ENCODE data around the gene CNOT6. TPM values are rescaled to one million over a fixed set of nuclear protein-coding genes. Genes with fewer than 3 reads are reported as not detected.

Gene CNOT6
- total RNA-seq, 4 donors from 2014 or later, result 11.3 to 15.1 (median 13.2) TPM

GRCh38 chr5:180532268-180532667 is 38.1 kb downstream of the CNOT6 start:
- DNase-seq (ENCODE audit: low spot score), result no peak
- ATAC-seq (ENCODE audit: low FRiP score), result no peak
- no peak for TF ChIP-seq CTCF (IDR thresholded peaks at IDR 0.05)

DNA sequence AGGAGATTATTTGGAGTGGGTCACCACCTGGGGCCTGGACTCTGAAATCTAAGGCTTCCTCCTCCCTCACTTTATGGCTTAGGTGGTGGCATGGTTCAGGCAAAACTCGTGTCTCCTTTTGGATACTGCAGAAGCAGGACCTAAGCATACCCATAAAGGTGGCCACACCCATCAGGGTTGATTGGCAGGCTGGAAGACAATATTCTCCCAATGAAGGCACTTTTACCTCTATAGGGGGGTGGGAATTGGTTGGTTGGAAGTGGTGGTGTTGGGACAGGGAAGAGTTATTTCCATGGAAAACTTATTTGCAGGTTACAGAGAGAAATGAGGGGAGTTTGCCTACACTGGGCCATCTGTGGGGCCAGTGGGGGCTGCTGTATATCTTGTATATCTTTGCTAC is 39.7 kb downstream of the CNOT6 start:
- DNase-seq (ENCODE audit: low spot score) (no peak), ATAC-seq (ENCODE audit: low FRiP score) (no peak)
- TF ChIP-seq CTCF (IDR thresholded peaks at IDR 0.05), result no peak

GRCh38 chr5:180535573-180535972 is 41.4 kb downstream of the CNOT6 start:
- no peak for TF ChIP-seq CTCF (IDR thresholded peaks at IDR 0.05)
- DNase-seq (ENCODE audit: low spot score), result no peak
- ATAC-seq (ENCODE audit: low FRiP score), result no peak

GRCh38 chr5:180540050-180540694 is 46.0 kb downstream of the CNOT6 start:
- DNase-seq (ENCODE audit: low spot score), result no peak
- ATAC-seq (ENCODE audit: low FRiP score), result no peak
- no peak for TF ChIP-seq CTCF (IDR thresholded peaks at IDR 0.05)

DNA sequence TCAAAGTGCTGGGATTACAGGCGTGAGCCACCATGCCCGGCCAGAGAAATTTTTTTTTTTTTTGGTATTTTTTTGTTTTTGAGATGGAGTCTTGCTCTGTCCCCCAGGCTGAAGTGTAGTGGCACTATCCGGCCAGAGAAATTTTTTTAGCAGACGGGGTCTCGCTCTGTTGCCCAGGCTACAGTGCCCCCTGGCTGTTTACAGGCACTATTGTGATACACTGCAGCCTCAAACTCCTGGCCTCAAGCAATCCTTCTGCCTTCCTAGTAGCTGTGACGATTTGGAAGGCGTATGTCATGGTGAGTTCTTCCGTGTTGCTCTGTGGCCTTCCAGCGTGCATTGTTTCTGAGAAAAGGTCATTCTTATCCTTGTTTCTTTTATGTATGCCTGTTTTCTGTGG is 47.5 kb downstream of the CNOT6 start:
- no peak for DNase-seq (ENCODE audit: low spot score)
- TF ChIP-seq CTCF (IDR thresholded peaks at IDR 0.05), result no peak
- ATAC-seq (ENCODE audit: low FRiP score), result no peak

- no peak for ATAC-seq (ENCODE audit: low FRiP score)
- DNase-seq (ENCODE audit: low spot score), result no peak
- TF ChIP-seq CTCF (IDR thresholded peaks at IDR 0.05), result no peak
Measured at GRCh38 chr5:180545248-180545647, 51.1 kb downstream of the CNOT6 start.

DNA sequence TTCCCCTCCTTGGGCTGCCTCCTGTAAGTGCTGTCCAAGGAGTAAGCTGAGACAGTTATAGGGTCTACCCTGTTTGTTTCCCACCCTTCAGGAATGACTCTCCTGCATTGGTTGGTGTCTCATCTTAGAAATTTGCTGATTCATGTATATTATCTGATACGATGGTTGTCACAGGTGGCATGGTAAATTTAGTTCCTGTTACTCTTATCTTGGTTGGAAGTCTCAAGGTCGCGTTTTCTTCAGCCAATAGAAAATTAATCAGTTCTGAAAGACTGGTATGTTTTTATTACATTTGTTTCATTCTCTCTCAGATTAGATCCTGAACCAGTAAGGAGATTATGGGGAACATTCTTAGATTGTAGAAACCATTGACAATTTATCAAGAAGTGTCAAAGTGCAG is 54.4 kb downstream of the CNOT6 start:
- TF ChIP-seq CTCF (IDR thresholded peaks at IDR 0.05), result no peak
- DNase-seq (ENCODE audit: low spot score), result no peak
- no peak for ATAC-seq (ENCODE audit: low FRiP score)
